CD4-positive, alpha-beta T cell treated with Interleukin-17A for 1 hour (primary cell): Measurements from ENCODE around the gene PKHD1.

Source experiments
- DNase-seq: peaks from one replicate; pipeline ENCODE4 v3.0.0-alpha.2; 2020

PKHD1 gene

GRCh38 chr6:51675020-51675921 is 412.1 kb downstream of the PKHD1 start:
- no peak for DNase-seq

GRCh38 chr6:51663525-51663924 is 423.9 kb downstream of the PKHD1 start:
- no peak for DNase-seq

- DNase-seq = no peak
These were observed 426.6 kb downstream of the PKHD1 start for GRCh38 chr6:51660767-51661166.

- no peak for DNase-seq
These were observed 429.9 kb downstream of the PKHD1 start for GRCh38 chr6:51657491-51657890.

GRCh38 chr6:51655517-51655916 is 431.9 kb downstream of the PKHD1 start:
- no peak for DNase-seq

- DNase-seq = no peak
These were observed 432.8 kb downstream of the PKHD1 start for GRCh38 chr6:51654647-51655046.

GRCh38 chr6:51651132-51651817 is 436.1 kb downstream of the PKHD1 start:
- DNase-seq = no peak

GRCh38 chr6:51648774-51649173 is 438.6 kb downstream of the PKHD1 start:
- no peak for DNase-seq

GRCh38 chr6:51648236-51648635 is 439.2 kb downstream of the PKHD1 start:
- no peak for DNase-seq

- no peak for DNase-seq
These were observed 443.0 kb downstream of the PKHD1 start for GRCh38 chr6:51644426-51644825.

GRCh38 chr6:51640021-51640420 is 447.4 kb downstream of the PKHD1 start:
- no peak for DNase-seq

- DNase-seq = no peak
These were observed 454.0 kb downstream of the PKHD1 start for GRCh38 chr6:51633424-51633823.

- DNase-seq = no peak
These were observed 457.4 kb downstream of the PKHD1 start for GRCh38 chr6:51630011-51630410.

GRCh38 chr6:51626391-51626790 is 461.0 kb downstream of the PKHD1 start:
- DNase-seq = no peak

GRCh38 chr6:51625566-51625965 is 461.8 kb downstream of the PKHD1 start:
- DNase-seq = no peak

GRCh38 chr6:51620971-51621370 is 466.4 kb downstream of the PKHD1 start:
- DNase-seq = no peak

GRCh38 chr6:51619042-51619799 is 468.2 kb downstream of the PKHD1 start:
- DNase-seq = no peak

- DNase-seq = no peak
These were observed 468.9 kb downstream of the PKHD1 start for GRCh38 chr6:51618563-51618962.

GRCh38 chr6:51617751-51618150 is 469.7 kb downstream of the PKHD1 start:
- DNase-seq = no peak

GRCh38 chr6:51616243-51616642 is 471.2 kb downstream of the PKHD1 start:
- no peak for DNase-seq

- no peak for DNase-seq
These were observed 472.7 kb downstream of the PKHD1 start for GRCh38 chr6:51614725-51615124.

- no peak for DNase-seq
These were observed 473.9 kb downstream of the PKHD1 start for GRCh38 chr6:51613558-51613957.

- no peak for DNase-seq
These were observed 478.5 kb downstream of the PKHD1 start for GRCh38 chr6:51608932-51609331.

- DNase-seq = no peak
These were observed 479.0 kb downstream of the PKHD1 start for GRCh38 chr6:51608383-51608782.
